MCF 10A (cell line): ENCODE measurements around the gene LRP8. TPM values are rescaled to one million over a fixed set of nuclear protein-coding genes. Genes with fewer than 3 reads are reported as not detected.

Experiments used
- BruUV-seq: library from RNA; stranded (reverse); fragments of 400-500 nt; replicated peaks from 2 replicates; lab custom pipeline; 2021; lab: Mats Ljungman, UMichigan
- CTCF ChIA-PET: fragments of 300-600 bp; sonication (Branson Sonifier 250); formaldehyde crosslinking; extraction: SDS; loops from one replicate; lab custom pipeline; 2021; ENCODE audit warnings: antibody characterized with exemption, inconsistent platforms; lab: Yijun Ruan, JAX
- POLR2A ChIA-PET: fragments of 300-600, 350-650 bp; sonication (Branson Sonifier 250); formaldehyde crosslinking; extraction: SDS; loops from one replicate; lab custom pipeline; 2020; ENCODE audit warnings: antibody characterized with exemption, inconsistent platforms; lab: Yijun Ruan, JAX
- DNase-seq: peaks from one replicate; pipeline ENCODE4 v3.0.0-alpha.2; 2018; ENCODE audit not compliant: unreplicated experiment
- H3K27ac Mint-ChIP-seq: one replicate; pipeline ENCODE4 v1.8.0; 2022; ENCODE audit warnings: mild to moderate bottlenecking, low read depth, mixed read lengths; ENCODE audit not compliant: unreplicated experiment
- H3K27me3 Mint-ChIP-seq: one replicate; pipeline ENCODE4 v1.8.0; 2022; ENCODE audit warnings: mixed read lengths; ENCODE audit not compliant: insufficient read depth, unreplicated experiment
- H3K36me3 Mint-ChIP-seq: one replicate; pipeline ENCODE4 v1.8.0; 2022; ENCODE audit warnings: mild to moderate bottlenecking, moderate library complexity, mixed read lengths; ENCODE audit not compliant: insufficient read depth, unreplicated experiment
- H3K4me1 Mint-ChIP-seq: one replicate; pipeline ENCODE4 v1.8.0; 2022; ENCODE audit warnings: mixed read lengths; ENCODE audit not compliant: insufficient read depth, unreplicated experiment
- H3K4me3 Mint-ChIP-seq: one replicate; pipeline ENCODE4 v1.8.0; 2022; ENCODE audit warnings: mild to moderate bottlenecking, moderate library complexity, mixed read lengths; ENCODE audit not compliant: unreplicated experiment
- H3K9me3 Mint-ChIP-seq: one replicate; pipeline ENCODE4 v1.8.0; 2022; ENCODE audit warnings: mixed read lengths; ENCODE audit not compliant: unreplicated experiment
- CTCF ChIP-seq: fragments of 200-600 bp; IDR thresholded peaks from one replicate; pipeline ENCODE4 v1.8.0; 2022; ENCODE audit warnings: antibody characterized with exemption, mild to moderate bottlenecking; ENCODE audit not compliant: unreplicated experiment
- intact Hi-C: fragments of 100-400 bp; cut with micrococcal nuclease; formaldehyde crosslinking; loops from 2 replicates; pipeline ENCODE4 v1.14.1; 2022
- total RNA-seq: library from RNA; stranded (reverse); gene quantifications from 2 replicates; pipeline ENCODE4 v1.2.3, GENCODE V29; 2022

Gene LRP8
- total RNA-seq, 1 experiment from 2014 or later: 21.8 TPM

GRCh38 chr1:53203466-53203865 is 124.4 kb downstream of the LRP8 start:
- Mint-ChIP-seq H3K4me1 (peaks cover 13% of the 10 kb centered on the region), H3K27ac (peak overlapping the region; percentile 36), H3K4me3 (no peak overlapping the region), H3K36me3 (peaks cover 41% of the 10 kb centered on the region), H3K9me3 (no peaks in the 10 kb centered on the region), H3K27me3 (no peaks in the 10 kb centered on the region)
- ChIA-PET CTCF (interaction anchor here (0.7 kb wide), 1 partner anchor 234 kb away, joined by 3 read pairs; no protein-coding TSS in a partner anchor), POLR2A (interaction anchor here (0.8 to 5.1 kb wide), 4 partner anchors 10 to 21 kb away, joined by 3 to 46 read pairs (median 8); partner anchors contain the start of gene CZIB)
- DNase-seq: no peak
- intact Hi-C loops: no loop called here
- no TSS peak for BruUV-seq
- no peak for TF ChIP-seq CTCF

GRCh38 chr1:53198241-53198651 is 129.6 kb downstream of the LRP8 start:
- ChIA-PET CTCF (interaction anchor here (0.6 to 2.0 kb wide), 3 partner anchors 11 to 64 kb away, joined by 3 to 4 read pairs (median 4); no protein-coding TSS in a partner anchor), POLR2A (interaction anchor here (0.7 to 4.3 kb wide), 6 partner anchors 10 to 495 kb away, joined by 3 to 49 read pairs (median 6); partner anchors contain the start of gene CZIB)
- BruUV-seq: no TSS peak
- Mint-ChIP-seq H3K9me3 (no peaks in the 10 kb centered on the region), H3K4me3 (peak overlapping the region; percentile 94), H3K36me3 (peaks cover 18% of the 10 kb centered on the region), H3K27me3 (no peaks in the 10 kb centered on the region), H3K4me1 (peaks cover 24% of the 10 kb centered on the region), H3K27ac (peak overlapping the region; percentile 98)
- intact Hi-C loops: no loop called here
- peak; percentile 30 for DNase-seq
- no peak for TF ChIP-seq CTCF

GRCh38 chr1:53197291-53198200 is 130.3 kb downstream of the LRP8 start:
- Mint-ChIP-seq H3K4me1 (peaks cover 24% of the 10 kb centered on the region), H3K27me3 (no peaks in the 10 kb centered on the region), H3K27ac (peak overlapping the region; percentile 98), H3K36me3 (peaks cover 14% of the 10 kb centered on the region), H3K9me3 (no peaks in the 10 kb centered on the region), H3K4me3 (peak overlapping the region; percentile 94)
- BruUV-seq: no TSS peak
- POLR2A ChIA-PET: interaction anchor here (1.3 to 4.3 kb wide), 5 partner anchors 11 to 183 kb away, joined by 3 to 49 read pairs (median 9); partner anchors contain the start of gene CZIB
- TF ChIP-seq CTCF: no peak
- intact Hi-C loops: no loop called here
- CTCF ChIA-PET: interaction anchor here (0.8 to 2.2 kb wide), 3 partner anchors 10 to 15 kb away, joined by 4 to 13 read pairs (median 4); no protein-coding TSS in a partner anchor
- no peak for DNase-seq
